ENCODE measurements around the gene ABCB11. TPM values are rescaled to one million over a fixed set of nuclear protein-coding genes. Genes with fewer than 3 reads are reported as not detected.

ABCB11 gene
- total and polyA plus RNA-seq, 9 of the 15 experiments (the other 6 are each of a cell fraction or from before 2014, with no cell fraction given), result 0.04 to 0.51 (median 0.10) TPM; not detected in 1

DNA sequence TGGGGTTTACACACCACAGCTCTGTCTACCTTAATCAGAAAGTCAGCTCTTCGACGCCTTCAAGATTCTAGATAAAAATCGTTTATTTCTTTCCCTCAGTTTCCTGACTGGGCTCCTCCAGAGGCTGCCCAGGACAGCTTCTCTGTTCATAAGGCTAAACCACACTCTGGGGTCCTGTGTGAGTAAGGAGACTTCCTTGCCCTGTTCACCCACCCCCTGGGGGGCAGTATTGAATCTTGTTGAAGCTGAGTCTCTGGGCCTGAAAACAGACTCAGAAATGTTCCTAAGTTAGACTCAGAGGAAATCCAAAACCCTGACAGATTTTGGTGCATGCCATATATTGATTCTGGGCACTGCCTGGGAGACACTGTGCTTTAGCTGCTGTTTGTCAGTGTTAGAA, 87.1 kb downstream of the ABCB11 start:
- peak overlapping the region; percentile 85 for H2AFZ ChIP-seq (ENCODE audit: low read depth, low read length)
- ATAC-seq (peak; percentile 83), FAIRE-seq (no peak), DNase-seq (ENCODE audit: extremely low read depth in 1 of 4, low spot score in 3 of 4) (peak in 2 of 4 experiments; percentile 42 to 56)
- H3K9me1 ChIP-seq (ENCODE audit: control insufficient read depth, insufficient read depth, low read length), result no peaks in the 10 kb centered on the region
- no peaks in the 10 kb centered on the region for H3K27me3 ChIP-seq (ENCODE audit: control insufficient read depth in 2 of 2, insufficient read depth in 2 of 2, low read length in 2 of 2)
- no peaks in the 10 kb centered on the region for H4K20me1 ChIP-seq (replicated peaks; ENCODE audit: control insufficient read depth, insufficient read depth, low read length)
- H3K9me3 ChIP-seq (replicated peaks; ENCODE audit: control insufficient read depth, insufficient read depth, low read depth, low read length), result no peaks in the 10 kb centered on the region; the same call in 1 of the 2 replicates
- POLR2A ChIA-PET, result interaction anchor here (1.0 kb wide), 1 partner anchor 94 kb away, joined by 3 read pairs; no protein-coding TSS in a partner anchor
- H3K79me2 ChIP-seq (ENCODE audit: control insufficient read depth, insufficient read depth, low read length), result no peaks in the 10 kb centered on the region
- in situ Hi-C loops (cut with MboI) (no loop called here), intact Hi-C loops (cut with micrococcal nuclease) (loop anchor here (10.0 kb wide), 1 partner anchor 451 kb away; no protein-coding TSS in a partner anchor)
- BruUV-seq (replicated peaks), result no TSS peak
- no peak overlapping the region for H3K4me3 ChIP-seq
- CTCF ChIA-PET (ENCODE audit: low intra/inter-chr PET ratio), result no interaction called here
- WGBS (ENCODE audit: insufficient coverage, low coverage, missing lambda C conversion rate), result 26% methylated on average over 3 of the region's 3 CpGs
- no peaks in the 10 kb centered on the region for H3K36me3 ChIP-seq (ENCODE audit: control insufficient read depth, insufficient read depth, low read length)
- no peak overlapping the region for H3K9ac ChIP-seq (ENCODE audit: insufficient read depth in 1 of 2, low read depth in 2 of 2, low read length in 2 of 2)
- H3K27ac ChIP-seq (ENCODE audit: extremely low read depth, low read depth, low read length), result no peak overlapping the region
- peaks cover 0 to 42% of the 10 kb centered on the region in 2 experiments; a peak in 3 of 5 replicates for H3K4me1 ChIP-seq (replicated peaks in 1 of 2; ENCODE audit: control insufficient read depth in 2 of 2, insufficient read depth in 2 of 2, low read length in 2 of 2)
- H3K4me2 ChIP-seq (ENCODE audit: insufficient read depth, low read length), result no peak overlapping the region
- TF ChIP-seq TGIF2 (CRISPR knock-in tag; IDR thresholded peaks at IDR 0.05), result no peak
- TF ChIP-seq ZNF197 (CRISPR knock-in tag; IDR thresholded peaks at IDR 0.05; ENCODE audit: low read depth), result no peak
- TF ChIP-seq C11orf30 (IDR thresholded peaks at IDR 0.05; ENCODE audit: low read depth), result no peak
- TF ChIP-seq L3MBTL2 (IDR thresholded peaks at IDR 0.05), result peak; percentile 40; the same call in 1 of the 2 replicates
- TF ChIP-seq ARNT (IDR thresholded peaks at IDR 0.05), result no peak
- TF ChIP-seq DMBX1 (CRISPR knock-in tag; IDR thresholded peaks at IDR 0.05; ENCODE audit: borderline replicate concordance), result peak; percentile 54; the same call in 1 of the 2 replicates
- no peak for TF ChIP-seq LEF1 (IDR thresholded peaks at IDR 0.05)
- TF ChIP-seq PRPF4 (IDR thresholded peaks at IDR 0.05; ENCODE audit: insufficient read depth, low read depth, low read length, poor library complexity, severe bottlenecking), result no peak
- TF ChIP-seq ZNF274 (IDR thresholded peaks at IDR 0.05; ENCODE audit: borderline replicate concordance, low read depth, low read length), result no peak
- TF ChIP-seq CEBPG (CRISPR knock-in tag; IDR thresholded peaks at IDR 0.05), result no peak
- TF ChIP-seq CEBPG (tag; conservative IDR thresholded peaks at IDR 0.05 in 1 of 2, IDR thresholded peaks at IDR 0.05 in 1 of 2), result no peak
- no peak for TF ChIP-seq MEF2D (tag; conservative IDR thresholded peaks at IDR 0.05; ENCODE audit: low read depth)
- TF ChIP-seq, protein P1, sequence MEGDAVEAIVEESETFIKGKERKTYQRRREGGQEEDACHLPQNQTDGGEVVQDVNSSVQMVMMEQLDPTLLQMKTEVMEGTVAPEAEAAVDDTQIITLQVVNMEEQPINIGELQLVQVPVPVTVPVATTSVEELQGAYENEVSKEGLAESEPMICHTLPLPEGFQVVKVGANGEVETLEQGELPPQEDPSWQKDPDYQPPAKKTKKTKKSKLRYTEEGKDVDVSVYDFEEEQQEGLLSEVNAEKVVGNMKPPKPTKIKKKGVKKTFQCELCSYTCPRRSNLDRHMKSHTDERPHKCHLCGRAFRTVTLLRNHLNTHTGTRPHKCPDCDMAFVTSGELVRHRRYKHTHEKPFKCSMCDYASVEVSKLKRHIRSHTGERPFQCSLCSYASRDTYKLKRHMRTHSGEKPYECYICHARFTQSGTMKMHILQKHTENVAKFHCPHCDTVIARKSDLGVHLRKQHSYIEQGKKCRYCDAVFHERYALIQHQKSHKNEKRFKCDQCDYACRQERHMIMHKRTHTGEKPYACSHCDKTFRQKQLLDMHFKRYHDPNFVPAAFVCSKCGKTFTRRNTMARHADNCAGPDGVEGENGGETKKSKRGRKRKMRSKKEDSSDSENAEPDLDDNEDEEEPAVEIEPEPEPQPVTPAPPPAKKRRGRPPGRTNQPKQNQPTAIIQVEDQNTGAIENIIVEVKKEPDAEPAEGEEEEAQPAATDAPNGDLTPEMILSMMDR (IDR thresholded peaks at IDR 0.05 in 2 of 3, conservative IDR thresholded peaks at IDR 0.05 in 1 of 3; ENCODE audit: insufficient read depth in 2 of 3, low read depth in 1 of 3, low read length in 3 of 3), result peak; percentile 29 to 34 (median 32); a peak in 4 of 6 replicates
- no peak for TF ChIP-seq PPARD (CRISPR knock-in tag; IDR thresholded peaks at IDR 0.05)
- 0 out of 2 replicates have a peak, but pooled peaks have one; percentile 3 for TF ChIP-seq NFE2 (IDR thresholded peaks at IDR 0.05; ENCODE audit: low read depth)
- no peak for TF ChIP-seq BCOR (IDR thresholded peaks at IDR 0.05)
- no peak for TF ChIP-seq NCOA2 (IDR thresholded peaks at IDR 0.05; ENCODE audit: partially characterized antibody in 2 of 2)
- TF ChIP-seq HDAC3 (IDR thresholded peaks at IDR 0.05; ENCODE audit: borderline replicate concordance, partially characterized antibody), result no peak
- TF ChIP-seq RBBP5 (IDR thresholded peaks at IDR 0.05; ENCODE audit: borderline replicate concordance, insufficient read depth, low read length, poor library complexity, severe bottlenecking), result no peak
- peak; percentile 16 to 59; a peak in 2 of 4 replicates for TF ChIP-seq RAD21 (CRISPR knock-in tag; conservative IDR thresholded peaks at IDR 0.05 in 1 of 2, IDR thresholded peaks at IDR 0.05 in 1 of 2)
